HG03175 (cell line): ENCODE data around the gene HSD17B12.

Experiments
- ATAC-seq: cut with Tn5 transposase; IDR thresholded peaks from one replicate; pipeline ENCODE4 v1.9.1; 2021; ENCODE audit warnings: mild to moderate bottlenecking, moderate library complexity; ENCODE audit not compliant: unreplicated experiment

The HSD17B12 gene

GRCh38 chr11:43856993-43857392 is 176.5 kb downstream of the HSD17B12 start:
- ATAC-seq = no peak

GRCh38 chr11:43861141-43861540 is 180.6 kb downstream of the HSD17B12 start:
- ATAC-seq = no peak

GRCh38 chr11:43866520-43866919 is 186.0 kb downstream of the HSD17B12 start:
- no peak for ATAC-seq

- no peak for ATAC-seq
These were observed 186.4 kb downstream of the HSD17B12 start for GRCh38 chr11:43866969-43867368.

- ATAC-seq = peak; percentile 99
These were observed 188.5 kb downstream of the HSD17B12 start for GRCh38 chr11:43868852-43869567.

- ATAC-seq = no peak
These were observed 190.5 kb downstream of the HSD17B12 start for GRCh38 chr11:43871051-43871450.

- no peak for ATAC-seq
These were observed 192.5 kb downstream of the HSD17B12 start for GRCh38 chr11:43872995-43873394.

- ATAC-seq = no peak
These were observed 193.5 kb downstream of the HSD17B12 start for GRCh38 chr11:43874078-43874477.

GRCh38 chr11:43874738-43875137 is 194.2 kb downstream of the HSD17B12 start:
- ATAC-seq = peak; percentile 74

GRCh38 chr11:43879789-43880639 is 199.5 kb downstream of the HSD17B12 start:
- ATAC-seq = peak; percentile 17

- ATAC-seq = peak; percentile 99
These were observed 200.2 kb downstream of the HSD17B12 start, which contains the start of gene ALKBH3 for GRCh38 chr11:43880640-43881159. ALKBH3 (plus strand) TSS chr11:43880831; CDS start chr11:43882653, 1,822 bp downstream.

- no peak for ATAC-seq
These were observed 212.3 kb downstream of the HSD17B12 start for GRCh38 chr11:43892851-43893250.

GRCh38 chr11:43894546-43894945 is 214.0 kb downstream of the HSD17B12 start:
- no peak for ATAC-seq

GRCh38 chr11:43895601-43896000 is 215.1 kb downstream of the HSD17B12 start:
- no peak for ATAC-seq

GRCh38 chr11:43898574-43898973 is 218.0 kb downstream of the HSD17B12 start:
- no peak for ATAC-seq

- no peak for ATAC-seq
These were observed 218.6 kb downstream of the HSD17B12 start for GRCh38 chr11:43899094-43899493.

- no peak for ATAC-seq
These were observed 221.0 kb downstream of the HSD17B12 start for GRCh38 chr11:43901551-43901950.

- ATAC-seq = no peak
These were observed 222.5 kb downstream of the HSD17B12 start for GRCh38 chr11:43903078-43903477.

GRCh38 chr11:43903969-43904368 is 223.4 kb downstream of the HSD17B12 start:
- ATAC-seq = no peak

GRCh38 chr11:43904742-43905535 is 224.4 kb downstream of the HSD17B12 start:
- no peak for ATAC-seq

GRCh38 chr11:43905813-43906241 is 225.3 kb downstream of the HSD17B12 start:
- no peak for ATAC-seq
